Coronary artery (tissue), 2 donors: ENCODE results near the gene ZGLP1.

ENCODE experiments used
- DNase-seq: peaks from one replicate; pipeline ENCODE4 v3.0.0-alpha.2; 2017; ENCODE audit warnings: low spot score
- H3K27ac ChIP-seq, 2 donors: fragments of 200-600 bp; sonication (generic); one replicate each; pipeline ENCODE4 v1.5.1; 2016 to 2019
- H3K4me3 ChIP-seq: fragments of 200-600 bp; sonication (generic); 2 replicates; pipeline ENCODE4 v1.5.1; 2016; ENCODE audit warnings: mild to moderate bottlenecking, moderate library complexity
- TF ChIP-seq, protein P1 (sequence below): fragments of 200-600 bp; sonication (generic); IDR thresholded peaks from one replicate; pipeline ENCODE4 v1.5.1; 2019; ENCODE audit warnings: antibody characterized with exemption

ZGLP1 gene

GRCh38 chr19:10309423-10309822 is at the start of gene ZGLP1:
Gene ZGLP1 (minus strand): TSS chr19:10309815.
- H3K27ac ChIP-seq = no peak within 1 kb of the TSS
- DNase-seq = no peak
- TF ChIP-seq, protein P1, sequence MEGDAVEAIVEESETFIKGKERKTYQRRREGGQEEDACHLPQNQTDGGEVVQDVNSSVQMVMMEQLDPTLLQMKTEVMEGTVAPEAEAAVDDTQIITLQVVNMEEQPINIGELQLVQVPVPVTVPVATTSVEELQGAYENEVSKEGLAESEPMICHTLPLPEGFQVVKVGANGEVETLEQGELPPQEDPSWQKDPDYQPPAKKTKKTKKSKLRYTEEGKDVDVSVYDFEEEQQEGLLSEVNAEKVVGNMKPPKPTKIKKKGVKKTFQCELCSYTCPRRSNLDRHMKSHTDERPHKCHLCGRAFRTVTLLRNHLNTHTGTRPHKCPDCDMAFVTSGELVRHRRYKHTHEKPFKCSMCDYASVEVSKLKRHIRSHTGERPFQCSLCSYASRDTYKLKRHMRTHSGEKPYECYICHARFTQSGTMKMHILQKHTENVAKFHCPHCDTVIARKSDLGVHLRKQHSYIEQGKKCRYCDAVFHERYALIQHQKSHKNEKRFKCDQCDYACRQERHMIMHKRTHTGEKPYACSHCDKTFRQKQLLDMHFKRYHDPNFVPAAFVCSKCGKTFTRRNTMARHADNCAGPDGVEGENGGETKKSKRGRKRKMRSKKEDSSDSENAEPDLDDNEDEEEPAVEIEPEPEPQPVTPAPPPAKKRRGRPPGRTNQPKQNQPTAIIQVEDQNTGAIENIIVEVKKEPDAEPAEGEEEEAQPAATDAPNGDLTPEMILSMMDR = no peak
- no peak within 1 kb of the TSS for H3K4me3 ChIP-seq

- no peak overlapping the region for H3K27ac ChIP-seq
- TF ChIP-seq, protein P1 = no peak
- no peak overlapping the region for H3K4me3 ChIP-seq
- DNase-seq = no peak
Measured at GRCh38 chr19:10356431-10356830, 46.8 kb upstream of the ZGLP1 start.

DNA sequence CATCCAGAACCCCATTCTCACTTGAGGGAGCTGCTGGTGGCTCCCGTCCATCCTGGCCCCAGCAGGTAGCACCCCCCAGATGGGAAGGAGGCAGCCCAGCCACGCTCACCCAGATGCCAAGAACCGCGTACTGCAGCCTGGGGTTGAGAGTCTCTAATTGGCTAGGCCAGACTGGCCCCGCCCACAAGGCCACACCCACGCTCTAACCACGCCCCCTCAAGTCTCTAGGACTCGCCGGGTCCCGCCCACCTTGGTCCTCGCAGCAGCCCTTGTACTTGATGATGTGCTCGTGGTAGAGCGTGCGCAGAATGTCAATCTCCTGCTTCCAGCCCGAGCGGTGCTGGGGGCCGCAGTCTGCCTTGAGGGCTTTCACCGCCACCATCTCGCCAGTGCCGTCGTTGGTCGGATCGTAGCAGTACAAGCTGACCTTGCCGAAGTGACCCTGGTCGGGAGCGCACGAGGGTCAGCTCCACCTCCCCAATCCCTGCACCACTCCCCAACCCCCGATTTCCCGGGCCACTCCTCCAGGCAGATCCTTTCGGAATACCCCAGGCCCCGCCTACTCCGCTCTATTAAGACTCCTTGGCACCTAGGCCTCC is 44.3 kb upstream of the ZGLP1 start:
- TF ChIP-seq, protein P1 = no peak
- no peak overlapping the region for H3K27ac ChIP-seq
- DNase-seq = no peak
- no peak overlapping the region for H3K4me3 ChIP-seq

DNA sequence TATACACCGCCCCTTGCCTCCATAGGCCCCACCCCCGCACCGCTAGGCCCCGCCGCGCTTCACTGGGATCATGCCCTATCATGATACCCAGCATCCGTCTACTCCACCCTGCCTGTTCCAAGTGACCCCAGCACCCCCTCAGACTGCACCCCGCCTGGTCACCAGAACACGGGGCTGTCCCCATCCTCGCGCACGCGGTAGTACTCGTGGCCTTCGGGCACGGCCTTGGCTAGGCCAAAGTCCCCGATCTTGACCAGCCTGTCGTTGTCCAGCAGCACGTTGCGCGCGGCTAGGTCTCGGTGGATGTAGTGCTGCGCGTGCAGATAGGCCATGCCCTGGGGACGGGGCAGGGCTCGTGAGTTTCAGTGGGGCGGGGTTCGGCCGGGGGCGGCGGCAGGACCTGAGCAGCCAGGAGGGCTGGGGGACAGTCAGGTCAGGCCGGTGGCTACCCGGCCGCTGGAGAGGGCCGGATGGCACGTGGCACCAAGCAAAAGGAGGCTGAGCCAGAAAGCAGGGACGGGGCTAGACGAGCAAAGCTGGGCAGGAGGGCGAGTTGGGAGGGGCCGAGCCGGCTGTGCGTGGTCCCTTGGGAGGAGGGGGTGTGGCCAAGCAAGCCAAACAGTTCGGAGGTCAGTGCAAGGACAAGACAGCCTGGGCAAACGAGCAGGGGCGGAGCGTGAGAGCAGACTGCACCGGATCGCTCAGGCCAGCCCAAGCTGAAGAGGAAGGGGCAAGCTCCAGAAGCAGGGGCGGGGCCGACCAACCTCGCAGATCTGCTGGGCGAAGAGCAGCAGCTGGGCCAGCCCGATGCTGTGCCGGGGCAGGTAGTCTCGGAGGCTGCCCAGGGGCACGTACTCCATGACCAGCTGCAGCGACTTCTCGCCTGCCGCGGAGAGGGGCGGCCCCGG is 43.4 kb upstream of the ZGLP1 start:
- DNase-seq = no peak
- Histone ChIP-seq H3K4me3 (peak overlapping the region; percentile 3), H3K27ac (peak overlapping the region in 1 of 2 donors; percentile 54)
- TF ChIP-seq, protein P1 = no peak

DNA sequence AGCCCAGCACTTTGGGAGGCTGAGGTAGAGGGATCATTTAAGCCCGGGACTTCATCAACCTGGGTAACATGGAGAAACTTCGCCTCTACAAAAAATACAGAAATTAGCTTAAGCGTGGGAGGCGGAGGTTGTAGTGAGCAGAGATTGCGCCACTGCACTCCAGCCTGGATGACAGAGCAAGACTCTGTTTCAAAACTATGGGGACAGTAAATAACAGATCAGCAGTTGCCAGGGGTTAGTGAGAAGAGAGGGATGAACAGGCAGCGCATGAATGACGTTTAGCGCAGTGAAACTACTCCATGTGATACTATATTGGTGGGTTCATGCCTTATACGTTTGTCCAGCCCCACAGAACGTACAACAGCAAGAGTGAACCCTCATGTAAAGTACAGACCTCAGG is 36.9 kb upstream of the ZGLP1 start:
- H3K4me3 ChIP-seq = no peak overlapping the region
- no peak for DNase-seq
- H3K27ac ChIP-seq = no peak overlapping the region
- TF ChIP-seq, protein P1 = no peak

GRCh38 chr19:10344780-10345179 is 35.2 kb upstream of the ZGLP1 start:
- Histone ChIP-seq H3K4me3 (no peak overlapping the region), H3K27ac (peak overlapping the region in 1 of 2 donors; percentile 46)
- TF ChIP-seq, protein P1 = no peak
- no peak for DNase-seq
